Pancreas (tissue), 10 donors: ENCODE data around the gene VAMP2. TPM values are rescaled to one million over a fixed set of nuclear protein-coding genes. Genes with fewer than 3 reads are reported as not detected.
A peak's percentile ranks its signal among the peaks of the same experiment; 100 is the strongest.

ENCODE experiments used
- ATAC-seq, 4 donors: fragments of 200-7000 bp; cut with Tn5 transposase; one replicate each; pipeline versions ENCODE4 v1.8.0 to v1.9.1; 2020; ENCODE audit warnings: mild to moderate bottlenecking in 4 of 4, moderate library complexity in 4 of 4
- DNase-seq, 6 donors: peaks; one replicate each; pipeline ENCODE4 v3.0.0-alpha.2; 2020
- FAIRE-seq: peaks from 2 replicates; lab custom pipeline; 2012; peaks lifted over from hg19 to GRCh38; lab: Jason Lieb, UNC
- H3K27ac ChIP-seq, 4 donors: fragments of 200-600 bp; sonication (generic); 1 replicate in 3 of 4; 2 replicates in 1 of 4; pipeline versions ENCODE4 v1.5.0 to v1.8.0; 2020
- H3K27me3 ChIP-seq, 4 donors: fragments of 200-600 bp; one replicate each; pipeline ENCODE4 v1.8.0; 2021
- H3K36me3 ChIP-seq, 3 donors: fragments of 200-600 bp; sonication (generic) in 1 of 3; one replicate each; pipeline versions ENCODE4 v1.5.0 to v1.8.0; 2020 to 2021
- H3K4me1 ChIP-seq, 3 donors: fragments of 200-600 bp; one replicate each; pipeline ENCODE4 v1.8.0; 2021
- H3K4me3 ChIP-seq, 4 donors: fragments of 200-600 bp; sonication (generic) in 2 of 4; one replicate each; pipeline versions ENCODE4 v1.5.0 to v1.8.0; 2020 to 2021
- H3K9me3 ChIP-seq, 4 donors: fragments of 200-600 bp; one replicate each; pipeline ENCODE4 v1.8.0; 2021
- CTCF ChIP-seq, 4 donors: fragments of 200-600 bp; sonication (generic) in 3 of 4; IDR thresholded peaks; one replicate each; pipeline versions ENCODE4 v1.5.0 to v1.8.0; 2021; ENCODE audit warnings: antibody characterized with exemption in 4 of 4
- whole genome bisulfite sequencing, 2 donors: extraction: QIAGEN DNeasy Blood & Tissue Kit; methylation state at CpG; one replicate each; pipeline ENCODE4 v1.1.7; 2013; 5-methylcytosine and 5-hydroxymethylcytosine counted together
- intact Hi-C, 3 donors: fragments of 100-400 bp; cut with DNase I; formaldehyde crosslinking; loops; one replicate each; pipeline versions ENCODE4 v1.11.1 to v1.14.2; 2022
- polyA plus RNA-seq, 2 donors: library from polyadenylated mRNA; stranded (reverse); fragments of 200-250 nt; gene quantifications; one replicate each; pipeline ENCODE4 v1.2.3, GENCODE V29; 2013
- total RNA-seq, 6 donors: library from RNA; stranded (reverse); fragmentation: NEBNext Ultra II Directional in 4 of 6; extraction: Animal tissue kit (Norgen Biotek cat#: 25700) in 4 of 6; gene quantifications; one replicate each; pipeline versions ENCODE4 v1.2.1 to v1.2.4, GENCODE V29; 2021 to 2023
- donor health status: healthy with polysubstance abuse.
- donor health status: DM: no; HTN: no; CAD: no; lungs with moderate emphysema.
- donor health status: DM: no; HTN: no; CAD: no.
- donor health status: control.
- donor health status: control.
- donor health status: Bipolar disorder and iron deficiency.
- donor health status: DM: yes; HTN: yes; CAD: no.
- donor health status: DM: no; HTN: no; CAD: no.
- donor health status: DM: no; HTN: no; CAD: no.
- donor health status: DM: yes; HTN: yes; CAD: no.

Gene VAMP2
- total and polyA plus RNA-seq, 8 donors = 19.5 to 82.0 (median 30.0) TPM

- Histone ChIP-seq H3K27ac (peak overlapping the region; percentile 96 to 100 (median 99)), H3K4me3 (peak overlapping the region in 2 of 4 donors; percentile 56 to 65), H3K27me3 (no peaks in the 10 kb centered on the region), H3K4me1 (peaks cover 11 to 31% (median 13%) of the 10 kb centered on the region in 3 donors), H3K9me3 (no peaks in the 10 kb centered on the region), H3K36me3 (peaks cover 2 to 32% (median 18%) of the 10 kb centered on the region in 3 donors)
- no peak for TF ChIP-seq CTCF (IDR thresholded peaks at IDR 0.05)
- FAIRE-seq = no peak
- 48 to 58% methylated on average over 7 of the region's 7 CpGs for WGBS, 2 donors
- no peak for ATAC-seq
- intact Hi-C loops = no loop called here
- peak in 5 of 6 donors; percentile 45 to 61 (median 55) for DNase-seq
Observed at GRCh38 chr17:8153031-8153451, 9.7 kb downstream of the VAMP2 start.

GRCh38 chr17:8152112-8152775, 10.5 kb downstream of the VAMP2 start, which contains the start of gene PER1:
PER1 (minus strand) TSS chr17:8152404; CDS start chr17:8150706, 1,698 bp downstream.
- FAIRE-seq = peak; percentile 26
- H3K36me3 ChIP-seq = peaks cover 4 to 40% (median 26%) of the 10 kb centered on the region in 3 donors
- TF ChIP-seq CTCF (IDR thresholded peaks at IDR 0.05) = no peak
- no peaks in the 10 kb centered on the region for H3K9me3 ChIP-seq
- peak; percentile 94 to 98 (median 96) for DNase-seq
- 3 to 5% methylated on average over 39 to 42 of the region's 42 CpGs for WGBS, 2 donors
- H3K4me1 ChIP-seq = peaks cover 11 to 31% (median 13%) of the 10 kb centered on the region in 3 donors
- ATAC-seq = peak; percentile 11 to 47 (median 38)
- peak within 1 kb of the TSS; percentile 96 to 100 (median 99) for H3K27ac ChIP-seq
- no peaks in the 10 kb centered on the region for H3K27me3 ChIP-seq
- intact Hi-C loops = no loop called here
- H3K4me3 ChIP-seq = peak within 1 kb of the TSS; percentile 53 to 65 (median 58)

- no peak for TF ChIP-seq CTCF (IDR thresholded peaks at IDR 0.05)
- DNase-seq (peak; percentile 77 to 91 (median 85)), FAIRE-seq (no peak), ATAC-seq (peak in 1 of 4 donors; percentile 0)
- WGBS, 2 donors = 24 to 27% methylated on average over 22 of the region's 22 CpGs
- Histone ChIP-seq H3K4me3 (peak overlapping the region; percentile 53 to 65 (median 58)), H3K9me3 (no peaks in the 10 kb centered on the region), H3K36me3 (peaks cover 4 to 46% (median 32%) of the 10 kb centered on the region in 3 donors), H3K4me1 (peaks cover 11 to 31% (median 13%) of the 10 kb centered on the region in 3 donors), H3K27ac (peak overlapping the region; percentile 96 to 100 (median 99)), H3K27me3 (no peaks in the 10 kb centered on the region)
- intact Hi-C loops = no loop called here
Observed at GRCh38 chr17:8151641-8152111, 11.1 kb downstream of the VAMP2 start.

GRCh38 chr17:8151120-8151640, 11.6 kb downstream of the VAMP2 start:
- DNase-seq (peak; percentile 80 to 89 (median 84)), ATAC-seq (peak in 3 of 4 donors; percentile 2 to 11 (median 7)), FAIRE-seq (no peak)
- H3K27me3 ChIP-seq = no peaks in the 10 kb centered on the region
- no peak for TF ChIP-seq CTCF (IDR thresholded peaks at IDR 0.05)
- H3K36me3 ChIP-seq = peaks cover 6 to 51% (median 37%) of the 10 kb centered on the region in 3 donors
- peak overlapping the region; percentile 53 to 65 (median 58) for H3K4me3 ChIP-seq
- peak overlapping the region; percentile 96 to 100 (median 99) for H3K27ac ChIP-seq
- intact Hi-C loops = no loop called here
- peaks cover 11 to 31% (median 13%) of the 10 kb centered on the region in 3 donors for H3K4me1 ChIP-seq
- no peaks in the 10 kb centered on the region for H3K9me3 ChIP-seq
- WGBS, 2 donors = 32 to 51% methylated on average over 37 to 38 of the region's 38 CpGs
